BE2C (cell line): ENCODE measurements around the gene CHMP4B.

Experiments used
- DNase-seq: peaks from one replicate; pipeline ENCODE4 v3.0.0-alpha.2; 2020
- H3K27me3 ChIP-seq: fragments of 250-450 bp; sonication (Bioruptor Pico); 2 replicates; pipeline ENCODE4 v1.5.1; 2020; ENCODE audit warnings: mild to moderate bottlenecking
- H3K36me3 ChIP-seq: fragments of 250-450 bp; sonication (Bioruptor Pico); 2 replicates; pipeline ENCODE4 v1.5.1; 2020; ENCODE audit warnings: mild to moderate bottlenecking
- H3K4me1 ChIP-seq: fragments of 250-450 bp; sonication (Bioruptor Pico); 2 replicates; pipeline ENCODE4 v1.5.1; 2020
- H3K4me3 ChIP-seq: 2 replicates; pipeline ENCODE4 v1.5.1; 2011; ENCODE audit warnings: low read depth, low read length
- H3K9me3 ChIP-seq: fragments of 250-450 bp; sonication (Bioruptor Pico); 2 replicates; pipeline ENCODE4 v1.5.1; 2020
- TF ChIP-seq, protein P1 (sequence below): IDR thresholded peaks from 2 replicates; pipeline ENCODE4 v1.5.1; 2012; ENCODE audit warnings: mild to moderate bottlenecking, low read depth, low read length

Gene CHMP4B

DNA sequence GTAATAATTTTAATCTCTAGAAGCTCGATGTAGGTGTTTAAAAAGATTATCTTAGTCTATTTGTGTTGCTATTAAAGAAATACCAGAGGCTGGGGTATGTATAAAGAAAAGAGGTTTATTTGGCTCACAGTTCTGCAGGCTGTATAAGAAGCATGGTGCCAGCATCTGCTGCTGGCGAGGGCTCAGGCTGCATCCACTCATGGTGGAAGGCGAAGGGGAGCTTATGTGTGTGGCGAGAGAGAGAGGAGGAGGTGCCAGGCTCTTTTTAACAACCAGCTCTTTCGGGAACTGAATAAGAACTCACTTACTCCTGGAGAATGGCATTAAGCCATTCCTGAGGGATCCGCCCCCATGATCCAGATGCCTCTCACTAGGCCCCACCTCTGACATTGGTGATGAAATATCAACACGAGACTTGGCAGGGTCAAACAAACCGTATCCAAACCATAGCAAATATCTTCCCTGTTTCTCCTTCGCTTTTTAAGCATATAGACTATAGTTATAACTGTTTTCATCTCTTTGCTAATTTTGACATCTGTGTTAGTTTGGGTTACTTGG, 24.5 kb downstream of the CHMP4B start:
- DNase-seq: no peak
- H3K4me1 ChIP-seq: peaks cover 39% of the 10 kb centered on the region
- no peaks in the 10 kb centered on the region for H3K9me3 ChIP-seq
- no peaks in the 10 kb centered on the region for H3K27me3 ChIP-seq
- H3K36me3 ChIP-seq: no peaks in the 10 kb centered on the region; the same call in 1 of the 2 replicates
- TF ChIP-seq, protein P1, sequence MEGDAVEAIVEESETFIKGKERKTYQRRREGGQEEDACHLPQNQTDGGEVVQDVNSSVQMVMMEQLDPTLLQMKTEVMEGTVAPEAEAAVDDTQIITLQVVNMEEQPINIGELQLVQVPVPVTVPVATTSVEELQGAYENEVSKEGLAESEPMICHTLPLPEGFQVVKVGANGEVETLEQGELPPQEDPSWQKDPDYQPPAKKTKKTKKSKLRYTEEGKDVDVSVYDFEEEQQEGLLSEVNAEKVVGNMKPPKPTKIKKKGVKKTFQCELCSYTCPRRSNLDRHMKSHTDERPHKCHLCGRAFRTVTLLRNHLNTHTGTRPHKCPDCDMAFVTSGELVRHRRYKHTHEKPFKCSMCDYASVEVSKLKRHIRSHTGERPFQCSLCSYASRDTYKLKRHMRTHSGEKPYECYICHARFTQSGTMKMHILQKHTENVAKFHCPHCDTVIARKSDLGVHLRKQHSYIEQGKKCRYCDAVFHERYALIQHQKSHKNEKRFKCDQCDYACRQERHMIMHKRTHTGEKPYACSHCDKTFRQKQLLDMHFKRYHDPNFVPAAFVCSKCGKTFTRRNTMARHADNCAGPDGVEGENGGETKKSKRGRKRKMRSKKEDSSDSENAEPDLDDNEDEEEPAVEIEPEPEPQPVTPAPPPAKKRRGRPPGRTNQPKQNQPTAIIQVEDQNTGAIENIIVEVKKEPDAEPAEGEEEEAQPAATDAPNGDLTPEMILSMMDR: no peak
- no peak overlapping the region for H3K4me3 ChIP-seq

DNA sequence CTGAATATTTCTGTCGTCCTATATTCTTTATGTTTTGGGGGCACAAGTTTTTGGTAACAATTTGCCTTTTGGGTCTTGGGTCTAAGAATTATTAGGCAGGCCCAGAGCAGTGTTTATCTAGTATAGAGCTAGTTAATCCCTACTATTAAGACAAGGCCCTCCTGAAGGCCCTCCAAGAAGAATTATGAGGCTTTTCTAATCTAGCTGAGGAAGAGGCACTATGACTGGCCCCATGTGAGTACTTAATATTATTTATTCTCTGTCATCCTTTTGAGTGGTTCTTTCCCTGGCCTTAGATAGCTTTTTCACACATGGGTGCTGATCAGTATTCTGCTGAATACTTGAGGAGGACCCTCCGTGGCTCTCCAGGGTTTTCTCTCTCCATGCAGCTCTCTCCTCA, 25.1 kb downstream of the CHMP4B start:
- H3K9me3 ChIP-seq: no peaks in the 10 kb centered on the region
- H3K4me3 ChIP-seq: no peak overlapping the region
- no peak for DNase-seq
- TF ChIP-seq, protein P1: no peak
- peaks cover 40% of the 10 kb centered on the region for H3K4me1 ChIP-seq
- no peaks in the 10 kb centered on the region; the same call in 1 of the 2 replicates for H3K36me3 ChIP-seq
- H3K27me3 ChIP-seq: no peaks in the 10 kb centered on the region

DNA sequence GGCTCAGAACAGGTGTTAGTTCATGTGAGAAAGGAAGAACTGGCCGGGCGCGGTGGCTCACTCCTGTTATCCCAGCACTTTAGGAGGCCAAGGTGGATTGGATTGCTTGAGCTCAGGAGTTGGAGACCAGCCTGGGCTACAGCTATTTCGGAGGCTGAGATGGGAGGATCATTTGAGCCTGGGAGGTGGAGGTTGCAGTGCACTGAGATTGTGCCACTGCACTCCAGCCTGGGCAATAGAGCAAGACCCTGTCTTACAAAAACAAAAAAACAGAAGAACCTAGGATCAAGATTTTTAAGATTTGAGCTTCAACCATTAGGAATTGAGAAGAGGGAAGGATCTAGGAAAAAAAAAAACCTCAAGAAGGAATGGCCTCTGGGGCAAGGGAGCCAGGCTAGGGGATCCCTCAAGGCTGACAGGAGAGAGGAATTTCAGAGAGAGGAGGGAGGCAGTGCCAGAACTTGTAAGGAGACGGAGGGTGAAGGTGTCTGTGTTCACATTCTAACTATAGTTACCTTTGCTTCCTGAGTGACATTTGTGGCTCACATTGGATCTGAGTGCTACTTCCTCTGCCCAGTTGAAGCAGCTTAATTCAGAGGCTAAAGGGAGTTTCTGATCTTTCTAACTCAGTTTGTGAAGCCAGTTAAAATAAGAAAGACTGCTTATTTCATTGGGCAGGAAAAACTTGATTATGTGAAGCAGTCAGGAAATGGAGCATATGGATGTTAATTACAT, 26.1 kb downstream of the CHMP4B start:
- Histone ChIP-seq H3K4me1 (peaks cover 38% of the 10 kb centered on the region), H3K4me3 (no peak overlapping the region), H3K9me3 (no peaks in the 10 kb centered on the region), H3K36me3 (no peaks in the 10 kb centered on the region; the same call in 1 of the 2 replicates), H3K27me3 (no peaks in the 10 kb centered on the region)
- no peak for DNase-seq
- TF ChIP-seq, protein P1: no peak

DNA sequence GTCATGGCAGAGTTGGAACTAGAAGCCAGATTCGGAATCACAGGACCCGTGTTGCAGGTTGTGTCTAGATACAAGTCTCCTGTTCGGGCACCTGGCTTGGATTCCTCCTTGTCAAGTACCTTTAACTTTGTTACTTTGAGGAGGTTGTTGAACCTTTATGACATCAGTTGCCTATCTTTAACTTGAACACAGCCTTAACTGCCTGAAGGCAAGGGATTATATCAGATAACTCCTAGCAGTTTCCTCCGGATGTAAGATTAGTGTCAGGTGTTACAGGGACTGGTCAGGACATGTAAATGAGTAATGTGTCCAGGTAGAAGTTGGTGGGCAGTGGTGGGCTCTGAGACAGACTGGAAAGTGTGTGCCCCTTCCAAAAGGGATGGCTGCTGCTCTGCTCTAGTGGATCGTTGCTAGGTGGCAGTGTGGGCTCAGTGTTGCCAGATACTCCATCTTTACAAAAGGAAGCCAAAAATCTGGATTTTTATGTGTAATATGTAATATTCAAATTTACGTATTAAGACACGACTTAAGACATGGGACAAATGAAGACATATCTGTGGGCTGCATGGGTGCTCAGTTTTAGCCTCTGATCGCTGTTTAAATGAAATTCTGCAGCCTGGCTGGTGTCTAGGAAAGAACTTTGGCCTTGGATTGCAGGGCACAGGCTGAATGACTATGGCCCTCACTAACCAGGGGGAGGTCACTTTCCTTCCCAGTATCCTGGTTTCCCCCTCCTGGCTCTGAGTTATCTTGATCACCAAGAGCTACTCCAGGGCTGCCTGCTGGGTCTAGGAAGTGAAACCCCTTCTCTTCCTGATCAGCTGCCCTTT, 27.1 kb downstream of the CHMP4B start:
- Histone ChIP-seq H3K27me3 (no peaks in the 10 kb centered on the region), H3K9me3 (no peaks in the 10 kb centered on the region), H3K4me1 (peaks cover 45% of the 10 kb centered on the region), H3K4me3 (no peak overlapping the region), H3K36me3 (no peaks in the 10 kb centered on the region; the same call in 1 of the 2 replicates)
- TF ChIP-seq, protein P1: peak; percentile 45
- no peak for DNase-seq

DNA sequence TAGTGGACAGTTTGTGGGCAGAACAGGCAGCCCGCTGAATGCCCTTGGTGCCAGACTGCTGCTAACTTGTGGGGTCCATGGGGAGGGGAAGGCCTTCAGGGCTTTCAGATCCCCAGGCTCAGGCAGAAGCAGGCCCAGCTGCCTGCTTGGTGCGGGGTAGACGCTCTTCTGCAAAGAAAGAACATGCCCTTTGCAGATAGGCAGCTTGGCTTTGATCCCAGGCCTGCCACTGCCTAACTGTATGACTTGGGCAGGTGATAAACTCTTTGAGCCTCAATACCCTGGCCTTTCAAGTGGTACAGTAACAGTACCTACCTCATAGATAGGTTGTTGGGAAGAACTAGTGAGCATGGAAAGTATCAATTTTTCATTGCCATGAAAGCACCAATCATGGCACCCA, 28.4 kb downstream of the CHMP4B start:
- Histone ChIP-seq H3K36me3 (no peaks in the 10 kb centered on the region; the same call in 1 of the 2 replicates), H3K4me1 (peaks cover 56% of the 10 kb centered on the region), H3K9me3 (no peaks in the 10 kb centered on the region), H3K27me3 (no peaks in the 10 kb centered on the region), H3K4me3 (no peak overlapping the region)
- DNase-seq: peak; percentile 71
- TF ChIP-seq, protein P1: no peak

DNA sequence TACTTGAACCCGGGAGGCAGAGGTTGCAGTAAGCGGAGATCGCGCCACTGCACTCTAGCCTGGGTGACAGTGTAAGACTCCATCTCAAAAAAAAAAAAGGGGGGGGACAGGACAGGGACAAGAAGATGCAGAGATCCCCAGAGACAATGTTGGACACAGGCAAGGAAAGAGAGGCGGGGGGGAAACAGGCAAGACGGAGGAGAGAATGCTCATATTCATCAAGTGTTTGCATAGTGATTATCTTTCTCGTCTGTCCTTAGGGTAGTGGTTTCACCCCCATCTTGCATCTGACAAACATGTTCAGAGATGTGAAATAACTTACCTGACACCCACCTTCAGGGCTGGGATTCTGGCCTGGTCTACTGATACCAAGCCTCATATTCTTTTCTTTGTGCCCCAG, 29.0 kb downstream of the CHMP4B start:
- Histone ChIP-seq H3K9me3 (no peaks in the 10 kb centered on the region), H3K27me3 (no peaks in the 10 kb centered on the region), H3K4me1 (peaks cover 56% of the 10 kb centered on the region), H3K4me3 (no peak overlapping the region), H3K36me3 (no peaks in the 10 kb centered on the region; the same call in 1 of the 2 replicates)
- TF ChIP-seq, protein P1: no peak
- DNase-seq: no peak
